ENCODE data around the gene DYNC1H1.

- TF ChIP-seq POLR2A (IDR thresholded peaks at IDR 0.05) (no peak), CTCF (IDR thresholded peaks at IDR 0.05 in 4 of 5, conservative IDR thresholded peaks at IDR 0.05 in 1 of 5) (no peak)
Observed at GRCh38 chr14:102058146-102058545, 93.8 kb downstream of the DYNC1H1 start.
